ENCODE results near the gene CCDC92. TPM values are rescaled to one million over a fixed set of nuclear protein-coding genes. Genes with fewer than 3 reads are reported as not detected.

CCDC92 gene
- total RNA-seq, 1 donor from 2014 or later, result 38.9 TPM

DNA sequence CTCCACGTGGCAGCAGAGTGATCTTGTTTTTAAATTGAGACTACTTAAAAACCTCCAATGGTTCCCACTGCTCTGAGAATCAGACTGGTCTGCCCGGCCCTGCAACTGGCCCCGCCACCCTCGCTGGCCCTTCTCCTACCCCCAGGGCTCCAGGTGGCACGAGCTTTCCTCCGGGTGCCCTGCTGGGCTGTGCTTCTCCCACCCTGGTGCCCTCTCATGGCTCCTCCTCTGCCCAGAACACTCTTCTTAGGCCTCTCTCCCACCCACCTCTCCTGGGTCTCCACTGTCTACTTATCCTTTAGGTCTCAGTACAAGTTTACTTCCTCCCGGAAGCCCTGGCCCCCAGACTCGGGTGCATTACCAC, 26.5 kb downstream of the CCDC92 start:
- H3K36me3 Mint-ChIP-seq (ENCODE audit: low read depth, unreplicated experiment), result peaks cover 39% of the 10 kb centered on the region
- no peaks in the 10 kb centered on the region for H3K36me3 ChIP-seq (ENCODE audit: insufficient read depth, low read length)
- H3K4me2 ChIP-seq (ENCODE audit: low read length), result no peak overlapping the region
- H3K27ac ChIP-seq (ENCODE audit: low read depth, low read length), result no peak overlapping the region
- no peaks in the 10 kb centered on the region for H3K27me3 ChIP-seq (ENCODE audit: insufficient read depth, low read length)
- H3K4me3 ChIP-seq (ENCODE audit: insufficient read depth, low read depth, low read length), result no peak overlapping the region
- no peak overlapping the region for H3K4me3 Mint-ChIP-seq (ENCODE audit: unreplicated experiment)
- H3K27me3 Mint-ChIP-seq (ENCODE audit: low read depth, unreplicated experiment), result no peaks in the 10 kb centered on the region
- peaks cover 7% of the 10 kb centered on the region for H3K79me2 ChIP-seq (ENCODE audit: insufficient read depth, low read length)
- H3K27ac Mint-ChIP-seq (ENCODE audit: unreplicated experiment), result no peak overlapping the region
- FAIRE-seq (no peak), DNase-seq (ENCODE audit: low read depth) (no peak)
- H4K20me1 ChIP-seq (ENCODE audit: insufficient read depth, low read length), result peaks cover 55% of the 10 kb centered on the region
- TF ChIP-seq EZH2 (IDR thresholded peaks at IDR 0.05; ENCODE audit: insufficient read depth, low read length), result no peak
- no peak for TF ChIP-seq CTCF (IDR thresholded peaks at IDR 0.05; ENCODE audit: insufficient read depth, low read depth, low read length)
- no peak overlapping the region for H3K9ac ChIP-seq (ENCODE audit: low read length)
- peaks cover 2% of the 10 kb centered on the region for H3K4me1 Mint-ChIP-seq (ENCODE audit: low read depth, unreplicated experiment)
- H2AFZ ChIP-seq (ENCODE audit: low read depth, low read length), result no peak overlapping the region
- peaks cover 13% of the 10 kb centered on the region for H3K9me3 Mint-ChIP-seq (ENCODE audit: unreplicated experiment)
- peaks cover 26% of the 10 kb centered on the region for H3K4me1 ChIP-seq (ENCODE audit: insufficient read depth, low read length)
- H3K9me3 ChIP-seq (ENCODE audit: insufficient read depth, low read depth, low read length), result peaks cover 7% of the 10 kb centered on the region

- Histone ChIP-seq H3K4me3 (ENCODE audit: insufficient read depth, low read depth, low read length) (no peak overlapping the region), H3K36me3 (ENCODE audit: insufficient read depth, low read length) (no peaks in the 10 kb centered on the region), H3K4me2 (ENCODE audit: low read length) (no peak overlapping the region), H3K27ac (ENCODE audit: low read depth, low read length) (no peak overlapping the region), H3K79me2 (ENCODE audit: insufficient read depth, low read length) (peaks cover 7% of the 10 kb centered on the region), H3K27me3 (ENCODE audit: insufficient read depth, low read length) (no peaks in the 10 kb centered on the region), H3K9me3 (ENCODE audit: insufficient read depth, low read depth, low read length) (peaks cover 7% of the 10 kb centered on the region), H2AFZ (ENCODE audit: low read depth, low read length) (no peak overlapping the region), H3K4me1 (ENCODE audit: insufficient read depth, low read length) (peaks cover 26% of the 10 kb centered on the region), H3K9ac (ENCODE audit: low read length) (no peak overlapping the region), H4K20me1 (ENCODE audit: insufficient read depth, low read length) (peaks cover 49% of the 10 kb centered on the region)
- peaks cover 41% of the 10 kb centered on the region for H3K36me3 Mint-ChIP-seq (ENCODE audit: low read depth, unreplicated experiment)
- H3K4me3 Mint-ChIP-seq (ENCODE audit: unreplicated experiment), result no peak overlapping the region
- no peak for DNase-seq (ENCODE audit: low read depth)
- no peak for FAIRE-seq
- no peaks in the 10 kb centered on the region for H3K27me3 Mint-ChIP-seq (ENCODE audit: low read depth, unreplicated experiment)
- H3K9me3 Mint-ChIP-seq (ENCODE audit: unreplicated experiment), result peaks cover 13% of the 10 kb centered on the region
- TF ChIP-seq EZH2 (IDR thresholded peaks at IDR 0.05; ENCODE audit: insufficient read depth, low read length) (no peak), CTCF (IDR thresholded peaks at IDR 0.05; ENCODE audit: insufficient read depth, low read depth, low read length) (no peak)
- peaks cover 2% of the 10 kb centered on the region for H3K4me1 Mint-ChIP-seq (ENCODE audit: low read depth, unreplicated experiment)
- no peak overlapping the region for H3K27ac Mint-ChIP-seq (ENCODE audit: unreplicated experiment)
Observed at GRCh38 chr12:123945287-123946151, 27.1 kb downstream of the CCDC92 start.

DNA sequence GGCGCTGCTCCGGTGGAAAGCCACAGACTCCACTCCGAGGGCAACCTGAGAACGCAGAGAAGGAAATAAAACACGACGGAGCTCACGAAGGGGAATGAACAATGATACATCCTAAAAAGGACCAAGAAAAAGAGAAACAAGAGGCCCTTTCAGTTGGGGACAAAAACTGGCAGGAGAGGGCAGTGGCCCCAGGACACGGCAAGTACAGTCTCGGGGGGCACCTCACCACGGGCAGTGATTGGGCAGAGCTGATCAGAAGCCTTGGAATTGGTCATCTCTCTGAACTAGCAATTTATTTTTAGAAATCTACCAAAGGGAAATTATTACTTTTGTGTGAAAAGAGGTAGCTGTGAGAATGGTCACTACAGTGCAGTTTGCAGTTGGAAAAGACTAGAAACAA, 27.9 kb downstream of the CCDC92 start:
- Mint-ChIP-seq H3K4me3 (ENCODE audit: unreplicated experiment) (no peak overlapping the region), H3K27me3 (ENCODE audit: low read depth, unreplicated experiment) (no peaks in the 10 kb centered on the region), H3K27ac (ENCODE audit: unreplicated experiment) (no peak overlapping the region), H3K4me1 (ENCODE audit: low read depth, unreplicated experiment) (peaks cover 2% of the 10 kb centered on the region), H3K9me3 (ENCODE audit: unreplicated experiment) (peaks cover 13% of the 10 kb centered on the region), H3K36me3 (ENCODE audit: low read depth, unreplicated experiment) (peaks cover 44% of the 10 kb centered on the region)
- Histone ChIP-seq H3K36me3 (ENCODE audit: insufficient read depth, low read length) (no peaks in the 10 kb centered on the region), H3K4me3 (ENCODE audit: insufficient read depth, low read depth, low read length) (no peak overlapping the region), H2AFZ (ENCODE audit: low read depth, low read length) (no peak overlapping the region), H3K9ac (ENCODE audit: low read length) (no peak overlapping the region), H3K27ac (ENCODE audit: low read depth, low read length) (no peak overlapping the region), H3K9me3 (ENCODE audit: insufficient read depth, low read depth, low read length) (peaks cover 7% of the 10 kb centered on the region), H3K27me3 (ENCODE audit: insufficient read depth, low read length) (no peaks in the 10 kb centered on the region), H4K20me1 (ENCODE audit: insufficient read depth, low read length) (peaks cover 42% of the 10 kb centered on the region), H3K4me2 (ENCODE audit: low read length) (no peak overlapping the region), H3K4me1 (ENCODE audit: insufficient read depth, low read length) (peaks cover 26% of the 10 kb centered on the region), H3K79me2 (ENCODE audit: insufficient read depth, low read length) (peaks cover 7% of the 10 kb centered on the region)
- no peak for FAIRE-seq
- TF ChIP-seq CTCF (IDR thresholded peaks at IDR 0.05; ENCODE audit: insufficient read depth, low read depth, low read length) (no peak), EZH2 (IDR thresholded peaks at IDR 0.05; ENCODE audit: insufficient read depth, low read length) (no peak)
- DNase-seq (ENCODE audit: low read depth), result no peak

Measured in astrocyte (in vitro differentiated cells and primary cell).